Measurements from ENCODE around the gene DGCR6. TPM values are rescaled to one million over a fixed set of nuclear protein-coding genes. Genes with fewer than 3 reads are reported as not detected.
"Not testable (repeated sequence)": the region's sequence is repeated elsewhere in the genome, so short reads cannot be mapped to it uniquely, and the experiment has no call there.

DGCR6 gene
- total RNA-seq, 1 donor from 2014 or later: 7.9 TPM

- not testable (repeated sequence) for DNase-seq (ENCODE audit: low read depth); H3K36me3 ChIP-seq (ENCODE audit: control insufficient read depth, insufficient read depth, low read length); H3K27me3 ChIP-seq (ENCODE audit: control insufficient read depth, insufficient read depth, low read length); H3K4me3 ChIP-seq (ENCODE audit: low read depth, low read length)
These were observed 54.2 kb downstream of the DGCR6 start for GRCh38 chr22:18960166-18960820.

GRCh38 chr22:18961201-18961600 is 55.1 kb downstream of the DGCR6 start:
- H3K4me3 ChIP-seq (ENCODE audit: low read depth, low read length); H3K27me3 ChIP-seq (ENCODE audit: control insufficient read depth, insufficient read depth, low read length); DNase-seq (ENCODE audit: low read depth); H3K36me3 ChIP-seq (ENCODE audit: control insufficient read depth, insufficient read depth, low read length): not testable (repeated sequence)

Other genes starting within 250 kb of the DGCR6 start
- 1.9 and 5.2 TPM in 2 replicates for gene PRODH, start 30.0 kb downstream of the DGCR6 start, total RNA-seq
- gene DGCR2, start 216.1 kb downstream of the DGCR6 start, total RNA-seq: 71.2 and 85.0 TPM in 2 replicates
- not detected in 2 replicates for gene TSSK2, start 225.0 kb downstream of the DGCR6 start, total RNA-seq
- 19.0 and 20.4 TPM in 2 replicates for gene ESS2, start 238.3 kb downstream of the DGCR6 start, total RNA-seq
- gene GSC2, start 244.0 kb downstream of the DGCR6 start, total RNA-seq: not detected in 2 replicates

All from kidney epithelial cell (primary cell).